Erythroblast (primary cell): Measurements from ENCODE around the gene UBXN11.

ENCODE experiments used
- DNase-seq, 2 experiments: peaks; one replicate each; lab custom pipeline; 2025; lab: John Stamatoyannopoulos, UW
- GATA1 ChIP-seq: IDR thresholded peaks from 2 replicates; pipeline ENCODE4 v1.6.1; 2011; ENCODE audit warnings: low read depth, mild to moderate bottlenecking, control low read depth, low read length, moderate library complexity
- POLR2A ChIP-seq: IDR thresholded peaks from 2 replicates; pipeline ENCODE4 v1.6.1; 2011; ENCODE audit warnings: mild to moderate bottlenecking, low read length

The UBXN11 gene

GRCh38 chr1:26281091-26281958 lies 25.1 kb downstream of the UBXN11 start:
- no peak for DNase-seq
- TF ChIP-seq POLR2A (peak; percentile 38), GATA1 (no peak)

GRCh38 chr1:26280333-26281042 lies 25.9 kb downstream of the UBXN11 start:
- DNase-seq, result peak in 1 of 2 experiments; percentile 53

GRCh38 chr1:26279456-26280332 lies 26.7 kb downstream of the UBXN11 start, which contains the start of gene SH3BGRL3:
Gene SH3BGRL3 (plus strand): TSS chr1:26280086. CDS start chr1:26280156, 70 bp downstream.
- DNase-seq, result peak in 1 of 2 experiments; percentile 92
- peak; percentile 90 for TF ChIP-seq POLR2A
- TF ChIP-seq GATA1, result no peak

More at GRCh38 chr1:26280333-26281042, 25.9 kb downstream of the UBXN11 start:
- TF ChIP-seq POLR2A (no peak), GATA1 (no peak)

- no peak for TF ChIP-seq POLR2A
- peak in 1 of 2 experiments; percentile 56 for DNase-seq
These were observed 27.5 kb downstream of the UBXN11 start for GRCh38 chr1:26278724-26279455.

- TF ChIP-seq GATA1 (no peak), POLR2A (peak; percentile 22)
- DNase-seq, result peak in 1 of 2 experiments; percentile 71
These were observed 28.1 kb downstream of the UBXN11 start for GRCh38 chr1:26278303-26278702.

- TF ChIP-seq GATA1 (no peak), POLR2A (no peak)
- DNase-seq, result no peak
These were observed 28.7 kb downstream of the UBXN11 start for GRCh38 chr1:26277719-26278118.

- no peak for DNase-seq
- no peak for TF ChIP-seq POLR2A
- TF ChIP-seq GATA1, result no peak
These were observed 29.2 kb downstream of the UBXN11 start for GRCh38 chr1:26277261-26277661.

GRCh38 chr1:26276432-26276838 lies 30.0 kb downstream of the UBXN11 start:
- DNase-seq, result no peak
- no peak for TF ChIP-seq POLR2A
- TF ChIP-seq GATA1, result no peak

- no peak for TF ChIP-seq GATA1
- TF ChIP-seq POLR2A, result peak; percentile 56
- DNase-seq, result peak in 1 of 2 experiments; percentile 92
These were observed 30.6 kb downstream of the UBXN11 start for GRCh38 chr1:26275580-26276431.

- no peak for TF ChIP-seq POLR2A
- no peak for TF ChIP-seq GATA1
- DNase-seq, result no peak
These were observed 31.5 kb downstream of the UBXN11 start for GRCh38 chr1:26274801-26275425.

- no peak for DNase-seq
- TF ChIP-seq GATA1, result no peak
- no peak for TF ChIP-seq POLR2A
These were observed 37.3 kb downstream of the UBXN11 start for GRCh38 chr1:26269198-26269550.
